HG03457 (cell line): Measurements from ENCODE around the gene DCUN1D1.
A peak's percentile ranks its signal among the peaks of the same experiment; 100 is the strongest.

ENCODE experiments used
- ATAC-seq: cut with Tn5 transposase; IDR thresholded peaks from one replicate; pipeline ENCODE4 v1.9.1; 2021; ENCODE audit warnings: moderate number of reproducible peaks; ENCODE audit not compliant: unreplicated experiment

The DCUN1D1 gene

DNA sequence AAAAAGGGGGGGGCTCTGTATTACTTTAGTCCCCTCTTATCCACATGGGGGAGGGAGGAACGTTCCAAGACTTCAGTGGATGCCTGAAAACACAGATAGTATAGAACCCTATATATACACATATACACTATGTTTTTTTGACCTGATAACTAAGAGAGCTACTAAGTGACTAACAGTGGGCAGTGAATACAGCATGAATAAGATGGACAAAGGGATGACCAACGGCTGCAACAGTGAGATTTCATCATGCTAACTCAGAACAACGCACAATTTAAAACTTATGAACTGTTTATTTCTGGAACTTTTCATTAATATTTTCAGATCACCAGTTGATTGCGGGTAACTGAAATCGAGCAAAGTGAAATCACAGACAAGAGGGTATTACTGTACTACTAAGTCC is 7.3 kb downstream of the DCUN1D1 start:
- no peak for ATAC-seq

DNA sequence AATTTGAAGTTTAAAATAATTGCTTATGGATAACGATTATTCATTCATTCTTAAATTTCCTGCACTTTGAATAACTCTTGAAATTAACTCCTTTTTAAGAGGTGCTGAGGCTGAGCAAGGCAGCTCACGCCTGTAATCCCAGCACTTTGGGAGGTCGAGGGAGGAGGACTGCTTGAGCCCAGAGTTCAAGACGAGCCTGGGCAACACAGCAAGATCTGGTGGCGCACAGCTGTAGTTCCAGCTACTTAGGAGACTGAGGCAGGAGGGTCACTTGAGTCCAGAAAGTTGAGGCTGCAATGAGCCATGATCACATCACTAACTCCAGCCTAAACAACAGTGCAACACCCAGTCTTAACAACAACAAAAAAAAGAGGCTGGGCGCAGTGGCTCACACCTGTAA is 8.0 kb downstream of the DCUN1D1 start:
- no peak for ATAC-seq

DNA sequence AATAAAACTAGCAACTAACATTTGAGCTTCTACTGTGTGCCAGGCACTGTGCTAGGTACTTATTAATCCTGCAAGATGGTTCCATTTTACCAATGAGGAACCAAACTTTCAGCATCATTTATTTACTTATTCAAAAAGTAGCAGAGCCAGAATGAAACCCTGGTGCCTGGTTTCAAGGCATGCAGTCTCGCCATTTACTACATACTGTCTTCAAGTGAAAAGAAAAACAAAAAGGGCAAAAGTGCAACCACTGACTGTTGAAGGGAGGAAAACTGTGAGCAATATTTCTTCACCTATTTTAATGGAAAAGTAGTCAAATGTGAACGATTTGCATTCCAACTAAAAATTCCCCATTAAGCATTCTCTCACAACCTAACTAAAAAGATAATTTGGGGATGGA is 8.7 kb downstream of the DCUN1D1 start:
- ATAC-seq, result no peak

DNA sequence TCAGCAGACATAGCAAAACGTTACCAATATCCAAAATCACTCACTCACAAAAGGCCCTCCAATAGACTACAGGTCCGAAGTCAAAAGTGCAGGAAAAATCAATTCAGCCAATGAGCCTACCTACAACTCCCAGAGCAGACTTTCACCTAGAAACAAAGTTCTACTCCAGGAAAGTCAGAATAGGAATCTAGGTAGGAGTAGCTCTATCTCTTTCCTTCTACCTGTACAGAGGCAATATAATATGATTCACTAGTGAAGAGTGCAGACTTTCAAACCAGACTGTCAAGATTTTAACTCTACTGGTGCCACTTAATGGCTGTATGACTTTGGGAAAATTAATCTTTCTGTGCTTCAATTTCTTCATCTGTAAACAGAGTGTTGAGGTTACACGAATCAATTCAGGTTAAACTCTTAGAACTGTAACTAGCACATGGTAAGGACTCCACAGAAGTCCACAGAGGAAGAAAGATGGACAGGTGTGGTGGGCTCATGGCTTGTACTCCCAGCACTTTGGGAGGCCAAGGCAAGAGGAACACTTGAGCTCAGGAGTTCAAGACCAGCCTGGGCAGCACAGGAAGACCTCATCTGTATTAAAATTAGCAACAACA is 9.4 kb downstream of the DCUN1D1 start:
- ATAC-seq, result no peak

DNA sequence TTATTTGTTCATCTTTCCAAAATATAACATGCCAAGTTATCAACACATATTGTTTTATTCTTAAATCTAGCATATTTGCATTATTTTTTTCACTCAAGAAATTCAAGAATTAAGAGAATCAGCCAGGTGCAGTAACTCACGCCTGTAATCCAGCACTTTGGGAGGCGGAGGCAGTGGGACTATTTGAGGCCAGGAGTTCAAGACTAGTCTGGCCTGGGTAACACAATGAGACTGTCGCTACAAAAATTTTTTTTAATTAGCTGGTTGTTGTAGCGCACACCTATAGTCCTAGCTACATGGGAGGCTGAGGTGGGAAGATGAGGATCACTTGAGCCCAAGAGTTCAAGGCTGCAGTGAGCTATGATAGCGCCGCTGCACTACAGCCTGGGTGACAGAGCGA is 10.5 kb downstream of the DCUN1D1 start:
- no peak for ATAC-seq

DNA sequence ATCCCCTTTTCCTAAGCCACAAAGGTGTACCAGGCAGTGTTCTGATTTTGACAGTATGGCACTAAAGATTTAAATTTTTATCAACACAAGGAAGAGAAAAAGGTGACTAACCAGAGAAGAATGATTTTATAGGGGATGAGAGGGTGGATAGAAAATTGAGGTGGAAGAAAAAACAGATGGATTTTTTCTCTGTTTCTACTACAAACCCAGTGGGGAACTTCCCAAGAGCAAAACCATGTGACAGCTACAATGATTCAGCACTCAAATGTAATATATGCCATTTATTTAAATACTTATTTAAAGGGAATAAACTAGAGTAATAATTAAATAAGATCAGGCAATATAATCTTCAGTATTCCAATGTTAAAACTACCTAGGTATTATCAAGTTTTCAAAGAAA is 11.1 kb downstream of the DCUN1D1 start:
- no peak for ATAC-seq

DNA sequence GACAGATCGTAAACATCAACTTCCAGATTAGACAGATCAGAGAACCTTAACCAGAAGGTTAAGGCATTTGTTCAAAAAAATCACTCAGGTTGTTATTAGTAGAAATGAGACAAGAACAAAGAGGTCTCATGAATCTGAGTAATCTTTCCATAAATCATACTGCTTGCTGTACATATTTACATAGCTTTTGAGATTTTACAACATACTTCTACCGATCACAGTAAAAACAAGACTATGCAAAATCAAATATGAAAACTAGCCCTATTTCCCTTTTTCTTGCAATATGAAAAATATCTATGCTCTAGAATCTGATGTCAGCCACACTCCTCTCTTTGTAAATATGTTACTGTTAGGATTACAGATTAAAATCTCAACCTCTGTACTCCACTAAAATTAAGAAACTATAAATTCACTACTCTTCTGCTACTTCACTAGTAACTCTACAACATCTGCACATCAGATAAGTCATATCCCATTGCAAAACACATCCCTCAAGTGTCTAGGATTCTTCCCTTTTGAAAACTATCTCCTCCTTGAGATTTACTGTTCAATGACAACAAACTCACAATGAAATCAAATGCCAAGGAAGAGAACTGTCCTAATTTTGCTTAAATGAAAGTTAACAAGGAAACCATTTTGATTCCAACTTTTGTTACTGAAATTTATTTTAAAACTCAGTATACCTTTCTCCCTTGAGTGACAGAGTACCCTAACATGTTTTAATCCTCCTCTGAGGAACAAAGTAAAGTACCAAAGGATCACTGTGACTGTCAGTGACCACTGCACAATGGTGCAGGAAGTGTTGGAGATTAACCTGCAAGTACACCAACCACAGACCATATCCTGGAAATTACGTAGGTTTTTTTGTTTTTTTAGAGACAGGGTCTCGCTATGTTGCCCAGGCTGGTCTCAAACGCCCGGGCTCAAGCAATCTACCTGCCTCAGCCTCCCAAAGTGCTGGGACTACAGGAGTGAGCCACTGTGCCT is 12.8 kb downstream of the DCUN1D1 start:
- ATAC-seq, result peak; percentile 54

DNA sequence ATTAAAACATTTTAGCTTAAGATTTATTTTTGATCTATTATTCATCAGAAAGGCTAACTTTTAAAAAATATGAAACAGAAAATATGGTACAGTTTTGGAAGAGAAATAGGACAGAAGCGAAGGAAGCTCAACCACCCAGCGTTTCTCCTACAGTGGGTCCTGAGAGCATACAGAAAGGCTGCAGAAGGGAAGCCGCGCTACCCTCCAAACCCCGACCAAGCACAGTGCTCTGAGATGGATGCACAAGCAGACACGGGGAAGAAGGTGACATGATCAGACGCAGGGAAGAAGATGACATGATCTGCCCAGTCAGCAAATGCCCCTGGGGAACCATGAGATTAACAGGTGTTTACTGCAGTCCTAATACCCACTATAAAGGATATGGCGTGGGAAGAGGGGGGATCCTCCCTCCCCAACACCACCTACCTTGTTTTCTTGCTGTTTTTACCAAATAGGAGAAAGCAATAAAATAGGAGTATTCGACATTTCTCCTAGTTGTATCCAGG is 14.4 kb downstream of the DCUN1D1 start:
- no peak for ATAC-seq

DNA sequence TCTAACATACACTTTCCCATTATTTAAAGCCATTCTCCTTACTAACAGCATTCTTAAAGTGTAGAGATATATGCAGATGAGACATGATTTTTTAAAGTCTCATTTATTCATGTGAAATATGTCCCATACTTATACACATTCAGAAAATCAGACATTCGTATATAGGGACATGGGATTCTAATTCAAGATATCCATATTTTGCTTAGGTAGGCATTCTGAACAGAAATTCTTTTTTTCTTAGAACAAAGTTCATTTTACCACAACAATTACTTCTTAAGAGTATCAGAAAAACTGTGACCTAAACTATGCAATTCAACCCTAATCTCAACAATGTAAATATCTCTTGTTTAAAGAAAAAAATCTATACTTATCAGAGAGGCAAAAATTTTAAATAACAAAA is 16.2 kb downstream of the DCUN1D1 start:
- no peak for ATAC-seq

DNA sequence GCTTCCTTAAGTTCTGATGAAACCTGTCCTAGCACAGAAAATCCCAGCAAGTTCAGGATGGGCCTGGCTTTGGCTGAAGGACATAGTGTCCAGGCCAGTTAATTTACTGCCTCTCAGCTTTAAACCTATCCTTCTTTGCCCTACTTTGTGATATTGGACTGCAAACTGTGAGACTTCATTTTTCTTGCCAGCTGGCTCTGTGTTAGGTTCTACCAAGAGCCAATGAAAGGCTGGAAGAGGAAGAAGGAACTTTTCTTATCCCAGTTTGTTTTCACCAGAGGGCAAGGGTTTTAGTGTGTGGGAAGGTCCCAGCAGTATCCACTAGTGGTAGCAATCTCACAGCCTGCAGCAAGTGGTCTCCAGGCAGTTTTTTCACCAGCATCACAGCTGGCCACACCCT is 18.2 kb downstream of the DCUN1D1 start:
- ATAC-seq, result no peak

DNA sequence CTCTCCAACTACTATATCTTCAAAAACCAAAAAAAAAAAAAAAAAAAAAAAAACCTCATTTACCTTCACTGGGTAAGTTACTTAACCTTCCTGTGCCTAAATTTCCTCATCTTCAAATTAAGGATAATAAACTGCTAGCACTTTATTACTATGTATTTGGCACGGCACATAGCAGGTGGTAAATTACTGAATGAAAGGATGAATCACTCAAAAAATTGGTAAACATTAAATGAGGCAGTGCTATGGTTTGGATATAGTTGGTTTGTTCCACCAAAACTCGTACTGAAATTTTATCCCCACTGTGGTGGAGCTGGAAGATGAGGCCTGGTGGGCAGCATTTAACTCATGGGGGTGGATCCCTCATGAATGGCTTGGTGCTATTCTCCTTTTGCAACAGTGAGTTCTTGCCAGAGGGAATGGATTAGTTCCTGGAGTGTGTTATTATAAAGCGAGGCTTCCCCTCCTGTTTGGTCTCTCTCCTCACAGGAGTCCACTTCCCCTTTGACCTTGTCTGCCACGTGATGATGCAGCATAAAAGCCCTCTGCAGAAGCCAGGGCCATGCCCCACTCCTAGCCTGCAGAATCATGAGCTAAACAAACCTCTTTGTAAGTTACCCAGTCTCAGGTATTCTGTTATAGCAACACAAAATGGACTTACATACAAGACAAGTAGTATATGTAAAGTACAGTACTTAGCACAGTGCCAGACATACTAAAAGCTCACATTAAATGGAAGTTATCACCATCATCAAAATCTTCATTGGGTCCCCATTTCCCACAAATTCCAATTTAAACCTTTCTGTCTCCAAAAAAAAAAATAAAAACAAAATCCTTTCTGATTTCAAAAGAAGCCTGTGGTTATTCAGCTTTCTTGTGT is 20.6 kb downstream of the DCUN1D1 start:
- no peak for ATAC-seq

DNA sequence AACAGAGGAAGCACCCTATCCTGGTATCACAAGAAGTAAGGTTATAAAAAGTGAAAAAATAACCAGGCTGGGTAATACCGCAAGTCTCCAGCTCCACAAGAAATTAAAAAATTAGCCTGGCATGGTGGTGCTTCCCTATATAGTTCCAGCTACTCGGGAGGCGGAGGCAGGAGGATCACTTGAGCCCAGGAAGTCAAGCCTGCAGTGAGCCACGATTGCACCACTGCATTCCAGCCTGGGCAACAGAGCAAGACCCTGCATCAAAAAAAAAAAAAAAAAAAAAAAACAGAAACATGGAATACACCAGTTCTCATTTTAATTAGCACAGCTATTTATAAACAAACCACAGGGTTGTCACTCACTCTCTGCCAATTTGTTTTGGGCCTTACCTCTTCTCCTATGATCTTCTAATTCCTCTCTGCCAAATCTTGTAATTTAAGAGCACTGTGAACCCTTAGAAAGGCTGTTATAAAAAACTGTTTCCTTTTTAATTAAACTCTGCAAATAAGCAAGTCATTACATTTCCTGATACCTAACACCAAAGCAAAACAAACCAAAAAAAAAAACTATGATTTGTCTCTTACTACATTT is 22.6 kb downstream of the DCUN1D1 start:
- no peak for ATAC-seq

DNA sequence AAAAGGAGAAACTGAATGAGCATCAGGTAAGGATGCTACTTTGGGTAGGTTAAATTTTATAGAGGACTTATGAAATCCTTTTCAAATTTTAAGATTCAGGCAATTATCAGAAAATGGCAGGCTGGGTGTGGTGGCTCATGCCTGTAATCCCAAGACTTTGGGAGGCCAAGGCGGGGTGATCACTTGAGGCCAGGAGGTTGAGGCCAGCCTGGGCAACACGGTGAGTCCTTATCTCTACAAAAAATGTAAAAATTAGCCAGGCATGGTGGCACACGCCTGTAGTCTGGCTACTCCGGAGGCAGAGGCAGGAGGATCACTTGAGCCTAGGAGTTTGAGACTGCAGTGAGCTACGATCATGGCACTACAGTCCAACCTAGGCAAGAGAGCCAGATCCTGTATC is 23.1 kb downstream of the DCUN1D1 start:
- no peak for ATAC-seq

DNA sequence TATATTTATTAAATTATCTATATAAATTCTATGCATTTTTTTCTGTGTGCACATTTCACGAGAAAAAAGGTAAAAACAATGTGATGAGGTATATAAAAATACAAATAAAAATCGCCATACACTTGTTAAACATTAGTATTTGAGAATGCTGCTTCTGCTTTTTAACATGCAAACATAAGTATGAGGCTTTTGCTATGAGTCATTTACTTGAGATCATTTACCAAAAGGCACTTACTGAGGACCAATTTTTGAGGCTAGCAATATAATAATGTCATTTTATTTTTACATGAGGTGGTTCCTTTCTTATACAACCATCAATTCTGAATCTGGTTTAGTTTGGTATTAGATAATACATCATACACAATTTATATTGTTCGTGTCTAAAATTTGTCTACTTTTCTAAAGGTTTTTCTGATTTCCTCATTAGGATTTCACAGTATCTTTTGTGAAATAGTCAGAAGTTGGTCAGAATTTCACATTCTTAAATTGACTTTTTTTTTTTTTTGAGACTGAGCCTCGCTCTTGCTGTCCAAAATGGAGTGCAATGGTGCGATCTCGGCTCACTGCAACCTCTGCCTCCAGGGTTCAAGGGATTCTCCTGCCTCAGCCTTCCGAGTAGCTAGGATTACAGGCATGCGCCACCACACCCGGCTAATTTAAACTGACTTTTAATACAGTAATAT is 25.6 kb downstream of the DCUN1D1 start:
- peak; percentile 85 for ATAC-seq

DNA sequence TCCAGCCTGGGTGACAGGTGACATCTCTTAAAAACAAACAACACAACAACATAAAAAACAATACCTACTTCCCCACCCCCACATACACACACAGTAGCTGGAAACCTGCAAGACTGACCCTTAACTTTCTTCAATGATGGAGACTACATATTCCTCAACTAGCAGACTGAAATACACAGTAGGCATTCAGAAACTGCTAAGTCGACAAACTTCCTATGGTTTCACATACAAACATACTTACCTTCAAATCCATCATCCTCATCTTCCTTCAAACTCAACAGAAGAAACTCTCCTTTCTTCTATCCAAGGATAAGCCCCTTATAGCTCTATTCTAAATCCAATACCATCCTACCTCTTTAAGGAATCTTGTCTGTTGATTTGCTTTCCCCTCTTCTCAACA is 30.6 kb downstream of the DCUN1D1 start:
- no peak for ATAC-seq

DNA sequence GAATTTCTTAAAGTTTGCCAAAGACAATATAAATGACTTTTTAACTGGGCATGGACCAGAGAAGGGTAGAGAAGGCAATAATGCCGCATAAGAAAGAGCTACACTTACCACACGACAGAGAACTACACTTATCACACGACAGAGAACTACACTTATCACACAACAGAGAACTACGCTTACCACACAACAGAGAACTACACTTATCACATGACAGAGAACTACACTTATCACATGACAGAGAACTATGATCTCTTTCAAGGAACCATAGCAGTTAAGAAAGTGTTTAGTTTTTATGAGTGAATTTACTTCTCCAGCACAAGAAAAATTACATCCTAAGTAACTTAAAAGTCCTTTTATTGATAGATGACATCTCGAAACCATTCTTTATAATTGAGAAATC is 32.0 kb downstream of the DCUN1D1 start:
- ATAC-seq, result no peak

DNA sequence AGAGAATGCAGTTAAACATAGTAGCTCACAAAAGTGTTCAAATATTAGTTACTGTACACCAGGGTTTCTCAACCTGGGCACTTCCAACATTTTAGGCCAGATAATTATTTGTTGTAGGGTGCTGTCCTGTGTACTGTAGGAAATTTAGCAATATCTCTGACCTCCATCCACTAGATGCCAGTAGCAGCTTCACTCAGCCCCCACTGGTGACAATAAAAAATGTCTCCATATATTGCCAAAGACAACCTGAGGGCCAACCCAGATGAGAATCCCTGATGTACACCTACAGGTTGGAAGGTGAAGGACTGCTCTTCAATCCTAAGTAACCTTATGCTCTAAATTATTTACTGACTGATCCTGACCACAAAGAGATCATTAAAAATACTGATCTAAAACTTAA is 32.5 kb downstream of the DCUN1D1 start:
- no peak for ATAC-seq

DNA sequence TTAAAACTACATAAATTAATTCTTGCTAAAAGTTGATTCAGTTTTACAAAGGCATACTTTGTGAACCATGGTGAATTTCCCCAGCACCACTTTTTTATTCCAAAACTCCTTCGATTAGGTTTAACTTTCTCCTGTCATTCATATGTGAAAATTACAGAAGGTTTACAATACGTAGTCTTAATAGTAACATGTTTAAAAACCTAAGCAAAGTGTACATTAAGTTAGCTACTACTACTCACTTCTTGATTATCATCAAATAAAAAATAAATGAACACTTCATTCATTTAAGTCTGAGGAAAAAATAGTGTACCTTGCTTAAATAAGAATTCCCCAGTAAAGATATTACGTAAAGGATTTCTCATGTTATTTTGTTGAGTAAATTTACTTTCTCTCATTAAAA is 38.6 kb downstream of the DCUN1D1 start:
- no peak for ATAC-seq

DNA sequence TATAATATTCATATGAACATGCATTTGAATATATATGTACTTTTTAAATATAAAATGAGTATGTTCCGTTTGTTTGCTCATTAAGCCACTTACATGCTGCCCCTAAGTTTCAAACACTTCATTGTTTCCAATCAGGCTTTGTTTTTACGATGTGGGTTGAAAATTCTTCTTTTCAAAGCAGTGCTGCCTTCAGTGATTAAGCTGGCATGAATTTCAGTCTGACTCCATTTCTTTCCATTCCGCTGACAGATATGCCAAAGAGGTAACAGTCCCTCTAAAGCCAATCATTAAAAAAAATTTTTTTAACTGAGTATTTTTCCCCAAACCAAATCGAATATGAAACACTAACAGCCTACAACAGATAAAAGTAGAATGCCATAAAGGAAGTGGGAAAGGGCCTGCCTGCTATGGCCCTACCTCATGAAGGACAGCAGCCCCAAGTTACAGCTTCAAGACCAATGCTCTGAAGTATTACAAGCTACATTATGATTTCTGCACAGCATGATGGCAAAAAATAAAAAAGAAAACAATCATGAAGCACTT is 40.0 kb downstream of the DCUN1D1 start:
- ATAC-seq, result no peak
